ENCODE results near the gene IRS4. TPM values are rescaled to one million over a fixed set of nuclear protein-coding genes. Genes with fewer than 3 reads are reported as not detected.

The IRS4 gene
- total RNA-seq, 4 donors from 2014 or later, result not detected

- Histone ChIP-seq H3K27me3 (no peaks in the 10 kb centered on the region), H3K36me3 (no peaks in the 10 kb centered on the region), H3K4me3 (no peak overlapping the region), H3K27ac (no peak overlapping the region), H3K9me3 (no peaks in the 10 kb centered on the region), H3K4me1 (no peaks in the 10 kb centered on the region)
- DNase-seq, result no peak
- TF ChIP-seq POLR2A (IDR thresholded peaks at IDR 0.05) (no peak), CTCF (IDR thresholded peaks at IDR 0.05) (peak in 2 of 6 experiments; percentile 28 to 31)
Measured at GRCh38 chrX:108699368-108699767, 37.0 kb downstream of the IRS4 start.

GRCh38 chrX:108696690-108697089 is 39.7 kb downstream of the IRS4 start:
- H3K9me3 ChIP-seq, result no peaks in the 10 kb centered on the region
- H3K4me3 ChIP-seq, result no peak overlapping the region
- H3K27ac ChIP-seq, result no peak overlapping the region
- H3K27me3 ChIP-seq, result no peaks in the 10 kb centered on the region
- TF ChIP-seq POLR2A (IDR thresholded peaks at IDR 0.05), result no peak
- no peak for TF ChIP-seq CTCF (IDR thresholded peaks at IDR 0.05)
- no peaks in the 10 kb centered on the region for H3K36me3 ChIP-seq
- no peak for DNase-seq
- H3K4me1 ChIP-seq, result no peaks in the 10 kb centered on the region

Data from Peyer's patch (tissue), 4 donors.